Prostate gland (tissue), 1 donor: ENCODE results near the gene CXXC5.

Source experiments
- POLR2A ChIP-seq: fragments of 450-650 bp; IDR thresholded peaks from one replicate; pipeline ENCODE4 v1.6.1; 2016; ENCODE audit warnings: antibody characterized with exemption, mild to moderate bottlenecking
- POLR2AphosphoS5 ChIP-seq: sonication (generic); formaldehyde crosslinking; IDR thresholded peaks from one replicate; pipeline ENCODE4 v1.6.1; 2017; ENCODE audit warnings: antibody characterized with exemption

DNA sequence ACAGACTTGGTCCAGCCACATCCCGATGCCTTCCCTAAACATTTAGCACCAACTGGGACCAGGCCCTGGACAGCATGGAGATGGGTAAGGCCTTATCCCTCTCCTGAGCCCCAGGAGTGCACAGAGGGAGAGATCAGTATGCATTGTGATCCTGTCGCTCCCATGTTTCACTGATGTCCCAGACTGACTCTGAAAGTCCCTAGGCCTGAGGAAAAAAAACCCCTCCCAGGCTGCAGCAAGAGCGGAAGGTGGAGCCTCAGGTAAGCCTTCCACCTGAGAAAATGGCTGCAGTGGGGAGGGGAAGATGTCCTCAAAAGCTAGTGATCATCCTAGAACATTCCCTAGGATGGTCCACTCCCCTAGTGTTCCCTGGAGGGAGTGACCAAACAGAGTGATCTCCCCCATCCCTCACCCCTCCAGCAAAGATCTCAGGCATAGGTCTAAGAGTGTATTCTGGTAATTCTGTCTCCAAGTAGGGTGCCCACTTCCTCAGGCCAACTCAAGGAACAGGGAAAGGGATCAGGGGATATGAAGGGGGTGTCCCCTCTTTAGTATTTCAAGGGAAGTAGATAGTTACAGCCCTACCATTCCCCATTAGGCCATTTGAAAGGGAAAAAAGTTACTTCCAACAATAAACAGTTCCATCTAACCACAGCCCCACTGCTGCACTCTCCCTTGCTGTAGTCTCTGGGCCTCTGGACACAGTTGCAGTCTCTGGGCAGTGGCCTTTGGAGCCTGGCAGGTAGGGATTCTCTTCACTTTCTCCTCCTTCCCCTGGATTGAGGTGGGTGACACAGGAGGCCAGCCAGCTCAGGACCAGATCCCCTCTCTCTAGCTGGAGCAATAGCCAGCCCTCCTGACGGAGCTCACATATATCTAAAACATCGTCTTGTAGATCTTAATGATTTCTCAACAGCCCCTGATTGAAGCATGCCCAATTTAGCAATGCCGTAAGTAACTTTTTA lies 6.8 kb upstream of the CXXC5 start:
- TF ChIP-seq POLR2AphosphoS5: no peak
- no peak for TF ChIP-seq POLR2A
